CD14-positive monocyte (primary cell): ENCODE results near the gene C16orf74. TPM values are rescaled to one million over a fixed set of nuclear protein-coding genes. Genes with fewer than 3 reads are reported as not detected.

Experiments
- DNase-seq, 3 donors: peaks; one replicate each; pipeline ENCODE4 v3.0.0-alpha.2; 2011 to 2022
- H2AFZ ChIP-seq: 2 replicates; pipeline ENCODE4 v1.6.0; 2012; ENCODE audit warnings: mild to moderate bottlenecking, low read depth, low read length, inconsistent platforms; ENCODE audit not compliant: insufficient read depth, poor library complexity, severe bottlenecking
- H3K27ac ChIP-seq, 2 donors: 1 replicate in 1 of 2; 2 replicates in 1 of 2; pipeline ENCODE4 v1.5.1; 2012 to 2013; ENCODE audit warnings: low read length in 2 of 2, control low read depth in 1 of 2, inconsistent platforms in 1 of 2, low read depth in 1 of 2, mild to moderate bottlenecking in 1 of 2
- H3K27me3 ChIP-seq, 2 donors: one replicate each; pipeline versions ENCODE4 v1.6.0 to v1.6.1; 2011 to 2013; ENCODE audit warnings: low read length in 2 of 2; ENCODE audit not compliant: control insufficient read depth in 2 of 2, insufficient read depth in 2 of 2
- H3K36me3 ChIP-seq, 2 donors: replicated peaks in 1 of 2; 1 replicate in 1 of 2; 2 replicates in 1 of 2; pipeline versions ENCODE4 v1.5.1 to v1.6.1; 2012 to 2013; ENCODE audit warnings: low read length in 2 of 2, control low read depth in 1 of 2, inconsistent platforms in 1 of 2, mild to moderate bottlenecking in 1 of 2; ENCODE audit not compliant: insufficient read depth in 2 of 2, control insufficient read depth in 1 of 2
- H3K4me1 ChIP-seq, 2 donors: 1 replicate in 1 of 2; 2 replicates in 1 of 2; pipeline versions ENCODE4 v1.5.1 to v1.6.1; 2012 to 2013; ENCODE audit warnings: low read length in 2 of 2, control low read depth in 1 of 2, inconsistent platforms in 1 of 2, mild to moderate bottlenecking in 1 of 2, moderate library complexity in 1 of 2; ENCODE audit not compliant: insufficient read depth in 2 of 2, control insufficient read depth in 1 of 2
- H3K4me2 ChIP-seq: replicated peaks from 2 replicates; pipeline ENCODE3; 2012; ENCODE audit warnings: low read length, moderate library complexity, mild to moderate bottlenecking; ENCODE audit not compliant: poor library complexity, severe bottlenecking; ENCODE audit errors: extremely low read depth
- H3K4me3 ChIP-seq, 3 experiments: fragments of 200-600 bp in 1 of 3; sonication (generic) in 1 of 3; replicated peaks in 1 of 3; 1 replicate in 2 of 3; 2 replicates in 1 of 3; pipeline ENCODE4 v1.5.1; 2011 to 2013; ENCODE audit warnings: low read length in 3 of 3, mild to moderate bottlenecking in 3 of 3, control low read depth in 2 of 3, low read depth in 2 of 3, inconsistent platforms in 1 of 3, moderate library complexity in 1 of 3
- H3K79me2 ChIP-seq: 2 replicates; pipeline ENCODE4 v1.6.0; 2012; ENCODE audit warnings: mild to moderate bottlenecking, control low read depth, inconsistent platforms, low read length, moderate library complexity; ENCODE audit not compliant: insufficient read depth
- H3K9ac ChIP-seq: 2 replicates; pipeline ENCODE4 v1.6.0; 2017; ENCODE audit warnings: low read length, mild to moderate bottlenecking; ENCODE audit not compliant: insufficient read depth, poor library complexity, severe bottlenecking
- H3K9me3 ChIP-seq, 2 donors: replicated peaks in 1 of 2; 1 replicate in 1 of 2; 2 replicates in 1 of 2; pipeline versions ENCODE4 v1.5.1 to v1.6.1; 2012 to 2013; ENCODE audit warnings: low read length in 2 of 2, control low read depth in 1 of 2; ENCODE audit not compliant: control insufficient read depth in 1 of 2, insufficient read depth in 1 of 2
- H4K20me1 ChIP-seq: 2 replicates; pipeline ENCODE4 v1.6.0; 2012; ENCODE audit warnings: mild to moderate bottlenecking, low read length, control low read depth, moderate library complexity; ENCODE audit not compliant: insufficient read depth
- H3K27ac Mint-ChIP-seq, 7 donors: one replicate each; pipeline ENCODE4 v1.8.0; 2020; ENCODE audit warnings: mild to moderate bottlenecking in 7 of 7, mixed read lengths in 7 of 7, moderate library complexity in 6 of 7, inconsistent platforms in 2 of 7
- H3K27me3 Mint-ChIP-seq, 3 donors: one replicate each; pipeline ENCODE4 v1.8.0; 2021 to 2022; ENCODE audit warnings: low read depth in 3 of 3, mild to moderate bottlenecking in 3 of 3, mixed read lengths in 3 of 3, moderate library complexity in 3 of 3, inconsistent platforms in 1 of 3
- H3K36me3 Mint-ChIP-seq, 2 donors: one replicate each; pipeline ENCODE4 v1.8.0; 2020; ENCODE audit warnings: mixed read lengths in 2 of 2, inconsistent platforms in 1 of 2, mild to moderate bottlenecking in 1 of 2
- H3K4me1 Mint-ChIP-seq: one replicate; pipeline ENCODE4 v1.8.0; 2020; ENCODE audit warnings: mild to moderate bottlenecking, mixed read lengths
- H3K4me3 Mint-ChIP-seq, 2 donors: one replicate each; pipeline ENCODE4 v1.8.0; 2020; ENCODE audit warnings: mild to moderate bottlenecking in 2 of 2, mixed read lengths in 2 of 2, moderate library complexity in 1 of 2
- H3K9me3 Mint-ChIP-seq, 7 donors: one replicate each; pipeline ENCODE4 v1.8.0; 2020 to 2022; ENCODE audit warnings: mixed read lengths in 7 of 7, mild to moderate bottlenecking in 6 of 7, moderate library complexity in 6 of 7, inconsistent platforms in 2 of 7
- WGBS: methylation state at CpG from one replicate; pipeline ENCODE4 v1.1.5; 2013; ENCODE audit warnings: missing lambda C conversion rate; ENCODE audit not compliant: insufficient coverage; 5-methylcytosine and 5-hydroxymethylcytosine counted together
- intact Hi-C, 2 donors: fragments of 100-400 bp; cut with micrococcal nuclease; formaldehyde crosslinking; loops; one replicate each; pipeline versions ENCODE4 v1.15.0 to v1.15.1; 2023
- polyA plus RNA-seq, 3 donors: library from polyadenylated mRNA; depleted of rRNA in 1 of 3; unstranded in 2 of 3; stranded (reverse) in 1 of 3; fragments of 300-500 nt in 2 of 3; fragments of >200 nt in 1 of 3; fragmentation: Illumina TruSeq in 2 of 3; gene quantifications; 1 replicate in 2 of 3; 2 replicates in 1 of 3; pipeline ENCODE4 v1.2.3, GENCODE V29; 2012 to 2021
- TF ChIP-seq, protein P1 (sequence below): fragments of 200-600 bp; IDR thresholded peaks from one replicate; pipeline ENCODE4 v1.8.0; 2022; ENCODE audit warnings: antibody characterized with exemption, mild to moderate bottlenecking

Gene C16orf74
- polyA plus RNA-seq, 3 donors = 11.3 to 26.6 (median 24.1) TPM

DNA sequence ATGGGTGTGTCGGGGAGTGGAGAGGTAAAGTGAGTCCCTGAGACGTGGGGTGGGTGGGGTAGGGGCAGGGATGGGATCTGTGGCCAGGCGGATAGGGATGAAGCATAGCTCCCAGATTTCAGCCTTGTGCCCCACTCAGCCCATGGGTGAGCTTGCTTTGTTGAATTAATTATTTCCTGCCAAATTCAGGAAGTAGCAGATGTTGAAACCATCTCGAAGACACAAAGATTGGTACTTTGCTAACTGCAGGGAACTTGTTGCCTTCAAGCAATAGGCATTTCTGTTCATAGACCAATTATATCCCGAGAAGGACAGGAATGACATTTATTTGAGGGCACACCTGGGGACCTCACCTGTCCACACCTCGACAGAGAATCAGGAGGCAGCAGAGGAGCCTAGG, 11.0 kb upstream of the C16orf74 start:
- 11% methylated on average over 6 of the region's 6 CpGs for WGBS
- Histone ChIP-seq H3K27ac (peak overlapping the region; percentile 37 to 69), H2AFZ (peak overlapping the region; percentile 46), H3K4me1 (peaks cover 58 to 74% of the 10 kb centered on the region in 2 donors), H3K36me3 (no peaks in the 10 kb centered on the region), H3K9me3 (no peaks in the 10 kb centered on the region), H3K9ac (peak overlapping the region; percentile 15), H3K4me2 (peak overlapping the region; percentile 52), H4K20me1 (no peaks in the 10 kb centered on the region), H3K79me2 (no peaks in the 10 kb centered on the region), H3K4me3 (peak overlapping the region in 1 of 3 experiments; percentile 59), H3K27me3 (no peaks in the 10 kb centered on the region)
- no peaks in the 10 kb centered on the region for H3K36me3 Mint-ChIP-seq
- peak; percentile 48 to 78 (median 66) for DNase-seq
- intact Hi-C loops = no loop called here
- H3K4me1 Mint-ChIP-seq = peaks cover 67% of the 10 kb centered on the region
- peak overlapping the region in 1 of 2 donors; percentile 46 for H3K4me3 Mint-ChIP-seq
- TF ChIP-seq, protein P1, sequence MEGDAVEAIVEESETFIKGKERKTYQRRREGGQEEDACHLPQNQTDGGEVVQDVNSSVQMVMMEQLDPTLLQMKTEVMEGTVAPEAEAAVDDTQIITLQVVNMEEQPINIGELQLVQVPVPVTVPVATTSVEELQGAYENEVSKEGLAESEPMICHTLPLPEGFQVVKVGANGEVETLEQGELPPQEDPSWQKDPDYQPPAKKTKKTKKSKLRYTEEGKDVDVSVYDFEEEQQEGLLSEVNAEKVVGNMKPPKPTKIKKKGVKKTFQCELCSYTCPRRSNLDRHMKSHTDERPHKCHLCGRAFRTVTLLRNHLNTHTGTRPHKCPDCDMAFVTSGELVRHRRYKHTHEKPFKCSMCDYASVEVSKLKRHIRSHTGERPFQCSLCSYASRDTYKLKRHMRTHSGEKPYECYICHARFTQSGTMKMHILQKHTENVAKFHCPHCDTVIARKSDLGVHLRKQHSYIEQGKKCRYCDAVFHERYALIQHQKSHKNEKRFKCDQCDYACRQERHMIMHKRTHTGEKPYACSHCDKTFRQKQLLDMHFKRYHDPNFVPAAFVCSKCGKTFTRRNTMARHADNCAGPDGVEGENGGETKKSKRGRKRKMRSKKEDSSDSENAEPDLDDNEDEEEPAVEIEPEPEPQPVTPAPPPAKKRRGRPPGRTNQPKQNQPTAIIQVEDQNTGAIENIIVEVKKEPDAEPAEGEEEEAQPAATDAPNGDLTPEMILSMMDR = no peak
- H3K27ac Mint-ChIP-seq = peak overlapping the region in 6 of 7 donors; percentile 49 to 79 (median 71)
- peaks cover 0 to 6% (median 2%) of the 10 kb centered on the region in 7 donors for H3K9me3 Mint-ChIP-seq
- peaks cover 5 to 18% (median 13%) of the 10 kb centered on the region in 3 donors for H3K27me3 Mint-ChIP-seq

DNA sequence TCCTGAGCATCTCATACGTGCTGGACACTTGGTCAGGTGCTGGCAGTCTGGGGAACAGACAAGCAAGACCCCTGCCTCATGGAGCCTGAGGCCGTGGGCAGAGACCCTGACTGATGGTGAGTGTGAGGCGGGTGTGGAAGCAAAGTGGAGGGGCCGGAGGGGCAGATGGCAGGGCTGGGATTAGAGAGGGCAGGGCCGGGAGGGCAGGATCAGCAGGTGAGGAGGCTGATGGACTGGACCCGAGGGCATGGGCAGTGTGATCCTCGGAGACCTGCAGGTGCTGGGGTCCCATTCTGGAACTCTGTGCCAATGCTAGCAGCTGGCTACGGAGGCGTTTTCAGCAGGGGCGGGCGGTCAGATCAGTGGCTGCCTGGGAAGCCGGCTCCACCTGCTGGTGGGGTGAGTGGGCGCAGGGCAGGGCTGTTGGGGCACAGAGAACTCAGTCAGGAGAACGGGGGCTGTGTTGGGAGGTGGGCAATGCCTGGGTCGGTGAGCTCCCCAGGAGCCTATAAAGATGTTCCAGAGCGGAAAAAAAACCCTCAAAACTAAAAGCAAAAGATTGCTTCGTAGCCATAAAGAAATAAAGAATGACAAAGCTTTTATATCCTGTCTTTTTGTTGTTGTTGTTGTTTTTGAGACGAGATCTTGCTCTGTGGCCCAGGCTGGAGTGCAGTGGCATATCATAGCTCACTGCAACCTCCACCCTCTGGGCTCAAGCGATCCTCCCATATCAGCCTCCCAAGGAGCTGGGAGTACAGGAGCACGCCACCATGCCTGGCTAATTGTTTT, 8.9 kb upstream of the C16orf74 start:
- Mint-ChIP-seq H3K27ac (peak overlapping the region; percentile 37 to 90 (median 83)), H3K9me3 (peaks cover 0 to 6% (median 2%) of the 10 kb centered on the region in 7 donors), H3K27me3 (peaks cover 5 to 10% (median 8%) of the 10 kb centered on the region in 3 donors), H3K4me3 (peak overlapping the region; percentile 56 to 85), H3K36me3 (no peaks in the 10 kb centered on the region), H3K4me1 (peaks cover 58% of the 10 kb centered on the region)
- intact Hi-C loops = loop anchor here in 1 of 2 donors (5.0 kb wide), 1 partner anchor 43 kb away; no protein-coding TSS in a partner anchor
- no peaks in the 10 kb centered on the region for H3K27me3 ChIP-seq
- H3K79me2 ChIP-seq = no peaks in the 10 kb centered on the region
- H3K4me3 ChIP-seq = peak overlapping the region in 2 of 3 experiments; percentile 25 to 71
- DNase-seq = peak; percentile 28 to 44 (median 38)
- H3K27ac ChIP-seq = peak overlapping the region; percentile 45 to 73
- peaks cover 51 to 69% of the 10 kb centered on the region in 2 donors for H3K4me1 ChIP-seq
- no peaks in the 10 kb centered on the region for H3K36me3 ChIP-seq
- H2AFZ ChIP-seq = peak overlapping the region; percentile 47
- peak overlapping the region; percentile 76 for H3K4me2 ChIP-seq
- H3K9ac ChIP-seq = no peak overlapping the region
- TF ChIP-seq, protein P1 = peak; percentile 26
- H4K20me1 ChIP-seq = no peaks in the 10 kb centered on the region
- no peaks in the 10 kb centered on the region for H3K9me3 ChIP-seq
- WGBS = 47% methylated on average over 11 of the region's 20 CpGs
